Activated CD4-positive, alpha-beta memory T cell treated with anti-CD3 and anti-CD28 coated beads, Interleukin-2, amount 10 ng/mL, durations not matched to agents 7 days and 5 days (primary cell): ENCODE measurements around the gene MRPL47. TPM values are rescaled to one million over a fixed set of nuclear protein-coding genes. Genes with fewer than 3 reads are reported as not detected.

ENCODE experiments used
- total RNA-seq, 2 experiments: library from RNA; stranded (reverse); gene quantifications; one replicate each; pipeline ENCODE4 v1.2.3, GENCODE V29; 2021

The MRPL47 gene
- total RNA-seq, 2 experiments from 2014 or later: 34.8 to 36.0 TPM

Other genes starting within 250 kb of the MRPL47 start
- gene GNB4, start 153.2 kb downstream of the MRPL47 start, total RNA-seq: 1 to 10 TPM; 6.3 to 7.5 TPM
- gene ACTL6A, start 41.7 kb downstream of the MRPL47 start, total RNA-seq: 10 to 100 TPM; 75.1 to 81.3 TPM
- 100 to 1,000 TPM; 102 to 110 TPM for gene NDUFB5, start 156 bp upstream of the MRPL47 start, total RNA-seq
- gene USP13, start 48.4 kb upstream of the MRPL47 start, total RNA-seq: 1 to 10 TPM; 9.4 to 9.6 TPM